ENCODE measurements around the gene MRPL53. TPM values are rescaled to one million over a fixed set of nuclear protein-coding genes. Genes with fewer than 3 reads are reported as not detected.

The MRPL53 gene
- total RNA-seq, 6 donors from 2014 or later, result 19.9 to 87.1 (median 30.1) TPM

DNA sequence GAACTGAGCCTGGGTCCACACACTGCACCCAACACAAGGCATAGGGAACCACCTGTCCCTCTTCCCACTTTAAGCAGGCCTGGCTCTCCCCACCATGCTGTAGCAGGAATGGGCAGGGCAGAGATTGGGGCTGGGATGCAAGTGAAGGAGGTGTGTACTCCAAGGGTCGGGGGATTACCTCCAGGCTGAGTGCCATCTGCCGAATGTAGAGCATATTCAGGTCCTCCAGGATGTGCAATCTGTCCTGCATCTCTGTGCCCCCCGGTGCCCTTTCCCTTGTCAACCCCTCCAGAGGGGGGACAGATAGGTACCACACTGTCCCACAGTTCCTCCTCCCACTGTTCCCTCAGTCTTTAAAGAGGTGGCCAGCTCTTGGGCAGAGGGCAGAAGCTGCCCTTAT lies 33.1 kb downstream of the MRPL53 start:
- TF ChIP-seq EP300 (IDR thresholded peaks at IDR 0.05) (no peak), POLR2AphosphoS5 (IDR thresholded peaks at IDR 0.05) (no peak), POLR2A (IDR thresholded peaks at IDR 0.05) (no peak)
- TF ChIP-seq, protein P1, sequence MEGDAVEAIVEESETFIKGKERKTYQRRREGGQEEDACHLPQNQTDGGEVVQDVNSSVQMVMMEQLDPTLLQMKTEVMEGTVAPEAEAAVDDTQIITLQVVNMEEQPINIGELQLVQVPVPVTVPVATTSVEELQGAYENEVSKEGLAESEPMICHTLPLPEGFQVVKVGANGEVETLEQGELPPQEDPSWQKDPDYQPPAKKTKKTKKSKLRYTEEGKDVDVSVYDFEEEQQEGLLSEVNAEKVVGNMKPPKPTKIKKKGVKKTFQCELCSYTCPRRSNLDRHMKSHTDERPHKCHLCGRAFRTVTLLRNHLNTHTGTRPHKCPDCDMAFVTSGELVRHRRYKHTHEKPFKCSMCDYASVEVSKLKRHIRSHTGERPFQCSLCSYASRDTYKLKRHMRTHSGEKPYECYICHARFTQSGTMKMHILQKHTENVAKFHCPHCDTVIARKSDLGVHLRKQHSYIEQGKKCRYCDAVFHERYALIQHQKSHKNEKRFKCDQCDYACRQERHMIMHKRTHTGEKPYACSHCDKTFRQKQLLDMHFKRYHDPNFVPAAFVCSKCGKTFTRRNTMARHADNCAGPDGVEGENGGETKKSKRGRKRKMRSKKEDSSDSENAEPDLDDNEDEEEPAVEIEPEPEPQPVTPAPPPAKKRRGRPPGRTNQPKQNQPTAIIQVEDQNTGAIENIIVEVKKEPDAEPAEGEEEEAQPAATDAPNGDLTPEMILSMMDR (IDR thresholded peaks at IDR 0.05), result no peak
- peaks cover 0 to 9% (median 3%) of the 10 kb centered on the region in 4 donors for H3K27me3 ChIP-seq
- no peaks in the 10 kb centered on the region for H3K9me3 ChIP-seq
- H3K4me3 ChIP-seq, result peak overlapping the region in 3 of 4 donors; percentile 42 to 64 (median 59)
- no peak for ATAC-seq (ENCODE audit: low FRiP score in 2 of 2)
- DNase-seq, result no peak
- peak overlapping the region; percentile 74 to 88 (median 84) for H3K27ac ChIP-seq
- H3K4me1 ChIP-seq, result peaks cover 22 to 50% (median 30%) of the 10 kb centered on the region in 4 donors
- no peaks in the 10 kb centered on the region for H3K36me3 ChIP-seq
- WGBS, 2 donors, result 20 to 45% methylated on average over 3 of the region's 3 CpGs

DNA sequence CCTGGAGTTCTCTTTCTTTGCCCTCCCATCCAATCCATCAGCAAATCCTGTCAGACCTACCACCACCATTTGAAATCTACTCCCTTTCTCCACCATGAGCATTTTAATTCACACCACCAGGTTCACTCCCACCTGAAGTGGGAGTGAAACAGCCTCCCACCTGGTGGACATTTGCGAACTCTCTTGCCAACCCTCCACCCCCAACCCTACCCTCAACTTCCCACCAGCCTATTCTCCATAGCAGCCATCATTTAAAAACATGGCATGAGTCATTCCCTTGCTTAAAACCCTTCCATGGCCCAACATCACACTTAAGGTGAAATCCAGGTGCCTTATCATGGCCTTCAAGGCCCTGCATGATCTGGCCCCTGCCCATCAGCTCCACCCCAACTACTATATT lies 34.2 kb downstream of the MRPL53 start:
- Histone ChIP-seq H3K9me3 (no peaks in the 10 kb centered on the region), H3K36me3 (no peaks in the 10 kb centered on the region), H3K4me3 (no peak overlapping the region), H3K4me1 (peaks cover 22 to 45% (median 27%) of the 10 kb centered on the region in 4 donors), H3K27ac (no peak overlapping the region), H3K27me3 (peaks cover 0 to 9% (median 3%) of the 10 kb centered on the region in 4 donors)
- DNase-seq (no peak), ATAC-seq (ENCODE audit: low FRiP score in 2 of 2) (no peak)
- WGBS, 2 donors, result 95 to 100% methylated on average over 1 of the region's 1 CpG
- TF ChIP-seq, protein P1 (IDR thresholded peaks at IDR 0.05), result no peak

DNA sequence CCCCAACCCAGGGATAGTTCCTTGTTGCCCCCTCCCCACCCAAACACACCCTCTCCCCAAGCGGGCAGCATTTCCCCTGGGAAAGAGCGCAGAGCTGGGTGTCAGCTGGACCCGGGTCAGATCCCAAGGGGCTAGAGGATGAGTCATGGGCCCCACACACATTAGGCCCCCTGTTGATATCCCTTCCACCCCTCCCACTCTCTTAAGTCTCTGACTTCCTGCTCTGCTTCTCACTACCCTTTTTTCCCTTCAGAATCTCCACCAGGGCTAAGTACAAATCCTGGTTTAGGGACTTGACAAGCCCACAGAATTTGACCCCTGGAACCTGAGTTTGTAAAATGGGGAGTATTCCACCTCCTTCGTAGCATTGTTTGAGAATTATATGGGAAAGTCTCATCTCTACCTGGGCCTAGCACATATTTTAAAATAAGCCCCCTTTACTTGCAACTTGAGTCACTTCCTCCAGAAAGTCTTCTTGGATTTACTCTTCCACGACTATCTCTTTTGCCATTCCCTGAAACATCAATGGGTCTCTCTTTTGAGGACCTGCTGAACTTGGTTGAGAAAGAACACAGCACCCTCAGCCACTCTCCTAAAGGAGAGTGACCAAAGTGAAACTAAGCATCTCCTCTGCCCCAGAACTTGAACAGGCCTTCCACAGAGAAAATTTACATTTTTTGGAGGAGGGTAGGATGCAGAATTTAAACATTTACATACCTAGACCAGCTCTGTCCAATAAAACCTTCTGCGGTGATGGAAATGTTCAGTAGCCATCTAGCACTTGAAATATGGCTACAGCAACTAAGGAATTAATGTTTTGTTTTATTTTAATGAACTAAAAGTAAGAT lies 35.4 kb downstream of the MRPL53 start:
- H3K27ac ChIP-seq, result no peak overlapping the region
- peaks cover 0 to 7% (median 3%) of the 10 kb centered on the region in 4 donors for H3K27me3 ChIP-seq
- ATAC-seq (ENCODE audit: low FRiP score in 2 of 2), result no peak
- TF ChIP-seq POLR2A (IDR thresholded peaks at IDR 0.05) (no peak), POLR2AphosphoS5 (IDR thresholded peaks at IDR 0.05) (no peak), EP300 (IDR thresholded peaks at IDR 0.05) (no peak)
- TF ChIP-seq, protein P1 (IDR thresholded peaks at IDR 0.05), result no peak
- H3K4me3 ChIP-seq, result no peak overlapping the region
- 71 to 83% methylated on average over 6 of the region's 6 CpGs for WGBS, 2 donors
- no peaks in the 10 kb centered on the region for H3K9me3 ChIP-seq
- H3K36me3 ChIP-seq, result peaks cover 0 to 3% (median 3%) of the 10 kb centered on the region in 4 donors
- peaks cover 22 to 41% (median 27%) of the 10 kb centered on the region in 4 donors for H3K4me1 ChIP-seq
- no peak for DNase-seq

DNA sequence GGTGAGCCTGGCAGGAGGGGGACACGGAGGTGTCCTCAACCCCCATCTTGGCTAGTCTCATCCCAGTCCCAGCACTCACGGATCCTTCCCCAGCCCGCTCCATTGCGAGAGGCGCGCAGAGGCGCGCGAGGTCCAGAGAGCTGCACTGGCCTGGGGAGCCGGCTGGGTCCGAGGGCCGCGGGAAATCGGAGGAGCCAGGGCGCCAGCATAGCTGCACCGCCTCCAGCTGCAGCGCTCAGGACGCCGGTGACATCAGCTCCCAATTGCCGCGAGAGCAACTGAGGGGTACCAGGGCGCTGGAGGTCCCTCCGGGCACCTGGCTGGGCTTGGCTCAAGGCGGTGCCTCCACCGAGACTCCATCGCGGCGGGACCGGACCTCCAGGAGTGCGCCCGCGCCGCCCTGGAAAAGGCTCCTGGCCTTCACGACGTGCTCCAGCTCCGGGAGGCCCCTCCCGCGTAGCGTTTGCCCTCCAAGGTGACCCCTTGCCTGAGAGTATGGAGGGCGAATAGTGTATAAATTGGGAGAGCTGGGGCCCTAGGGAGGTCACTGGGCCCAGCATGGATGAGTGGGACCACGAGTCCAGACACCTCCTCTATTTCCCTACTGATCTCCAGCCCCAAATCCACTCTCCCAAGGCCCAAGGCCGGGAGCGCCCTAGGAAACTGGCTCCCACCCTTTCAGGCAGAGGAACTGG lies 36.2 kb downstream of the MRPL53 start:
- H3K4me3 ChIP-seq, result no peak overlapping the region
- DNase-seq (peak in 1 of 2 donors; percentile 79), ATAC-seq (ENCODE audit: low FRiP score in 2 of 2) (no peak)
- H3K27ac ChIP-seq, result no peak overlapping the region
- TF ChIP-seq POLR2A (IDR thresholded peaks at IDR 0.05) (no peak), POLR2AphosphoS5 (IDR thresholded peaks at IDR 0.05) (no peak), EP300 (IDR thresholded peaks at IDR 0.05) (no peak)
- TF ChIP-seq, protein P1 (IDR thresholded peaks at IDR 0.05), result no peak
- 89 to 91% methylated on average over 29 to 43 of the region's 43 CpGs for WGBS, 2 donors
- H3K4me1 ChIP-seq, result peaks cover 17 to 33% (median 20%) of the 10 kb centered on the region in 4 donors
- no peaks in the 10 kb centered on the region for H3K27me3 ChIP-seq
- H3K9me3 ChIP-seq, result no peaks in the 10 kb centered on the region
- peaks cover 0 to 11% (median 10%) of the 10 kb centered on the region in 4 donors for H3K36me3 ChIP-seq
